PFSK-1 (cell line): ENCODE measurements around the gene FADS1.

Source experiments
- POLR2AphosphoS5 ChIP-seq: IDR thresholded peaks from 2 replicates; pipeline ENCODE4 v1.6.1; 2012; ENCODE audit warnings: low read depth, mild to moderate bottlenecking, control low read depth, low read length, moderate library complexity
- TF ChIP-seq, protein P1 (sequence below), 2 experiments: IDR thresholded peaks; 2 replicates each; pipeline versions ENCODE4 v1.6.1 to v1.8.0; 2011 to 2012; ENCODE audit warnings: low read depth in 2 of 2, low read length in 2 of 2, control low read depth in 1 of 2, inconsistent platforms in 1 of 2, mild to moderate bottlenecking in 1 of 2, moderate library complexity in 1 of 2; ENCODE audit not compliant: insufficient read depth in 1 of 2

DNA sequence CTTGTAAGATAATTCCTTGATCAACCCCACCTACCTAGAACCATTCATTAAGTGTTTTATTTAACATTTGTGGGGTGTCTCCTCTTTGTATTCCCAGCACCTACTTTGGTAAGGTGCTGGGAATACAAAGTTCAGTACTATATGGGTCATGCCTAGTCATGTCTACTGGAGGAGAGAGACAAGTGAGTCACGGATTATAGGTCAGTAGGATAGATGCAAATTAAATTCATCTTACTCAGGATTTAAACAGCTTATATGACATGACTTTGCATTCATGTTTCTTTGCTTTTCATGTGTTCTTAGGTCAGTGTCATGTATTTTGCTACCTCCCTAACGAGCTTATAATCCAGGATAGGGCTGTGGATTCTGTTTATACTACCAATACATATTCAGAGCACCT, 3.4 kb upstream of the FADS1 start:
- TF ChIP-seq POLR2AphosphoS5, result no peak
- TF ChIP-seq, protein P1, sequence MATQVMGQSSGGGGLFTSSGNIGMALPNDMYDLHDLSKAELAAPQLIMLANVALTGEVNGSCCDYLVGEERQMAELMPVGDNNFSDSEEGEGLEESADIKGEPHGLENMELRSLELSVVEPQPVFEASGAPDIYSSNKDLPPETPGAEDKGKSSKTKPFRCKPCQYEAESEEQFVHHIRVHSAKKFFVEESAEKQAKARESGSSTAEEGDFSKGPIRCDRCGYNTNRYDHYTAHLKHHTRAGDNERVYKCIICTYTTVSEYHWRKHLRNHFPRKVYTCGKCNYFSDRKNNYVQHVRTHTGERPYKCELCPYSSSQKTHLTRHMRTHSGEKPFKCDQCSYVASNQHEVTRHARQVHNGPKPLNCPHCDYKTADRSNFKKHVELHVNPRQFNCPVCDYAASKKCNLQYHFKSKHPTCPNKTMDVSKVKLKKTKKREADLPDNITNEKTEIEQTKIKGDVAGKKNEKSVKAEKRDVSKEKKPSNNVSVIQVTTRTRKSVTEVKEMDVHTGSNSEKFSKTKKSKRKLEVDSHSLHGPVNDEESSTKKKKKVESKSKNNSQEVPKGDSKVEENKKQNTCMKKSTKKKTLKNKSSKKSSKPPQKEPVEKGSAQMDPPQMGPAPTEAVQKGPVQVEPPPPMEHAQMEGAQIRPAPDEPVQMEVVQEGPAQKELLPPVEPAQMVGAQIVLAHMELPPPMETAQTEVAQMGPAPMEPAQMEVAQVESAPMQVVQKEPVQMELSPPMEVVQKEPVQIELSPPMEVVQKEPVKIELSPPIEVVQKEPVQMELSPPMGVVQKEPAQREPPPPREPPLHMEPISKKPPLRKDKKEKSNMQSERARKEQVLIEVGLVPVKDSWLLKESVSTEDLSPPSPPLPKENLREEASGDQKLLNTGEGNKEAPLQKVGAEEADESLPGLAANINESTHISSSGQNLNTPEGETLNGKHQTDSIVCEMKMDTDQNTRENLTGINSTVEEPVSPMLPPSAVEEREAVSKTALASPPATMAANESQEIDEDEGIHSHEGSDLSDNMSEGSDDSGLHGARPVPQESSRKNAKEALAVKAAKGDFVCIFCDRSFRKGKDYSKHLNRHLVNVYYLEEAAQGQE (IDR thresholded peaks at IDR 0.05; ENCODE audit: insufficient read depth in 1 of 2, low read depth in 2 of 2, low read length in 2 of 2), result no peak
